HEK293 (cell line): Measurements from ENCODE around the gene ALOXE3.

Source experiments
- TF ChIP-seq, protein P1 (sequence below): fragments of 450-650 bp; formaldehyde crosslinking; IDR thresholded peaks from 2 replicates; pipeline ENCODE4 v1.5.1; 2016; ENCODE audit warnings: missing biosample characterization, missing genetic modification characterization
- TF ChIP-seq, protein P2 (sequence below): fragments of 450-650 bp; formaldehyde crosslinking; conservative IDR thresholded peaks from 2 replicates; pipeline ENCODE4 v1.5.1; 2016; ENCODE audit warnings: low read depth, missing biosample characterization, missing genetic modification characterization

DNA sequence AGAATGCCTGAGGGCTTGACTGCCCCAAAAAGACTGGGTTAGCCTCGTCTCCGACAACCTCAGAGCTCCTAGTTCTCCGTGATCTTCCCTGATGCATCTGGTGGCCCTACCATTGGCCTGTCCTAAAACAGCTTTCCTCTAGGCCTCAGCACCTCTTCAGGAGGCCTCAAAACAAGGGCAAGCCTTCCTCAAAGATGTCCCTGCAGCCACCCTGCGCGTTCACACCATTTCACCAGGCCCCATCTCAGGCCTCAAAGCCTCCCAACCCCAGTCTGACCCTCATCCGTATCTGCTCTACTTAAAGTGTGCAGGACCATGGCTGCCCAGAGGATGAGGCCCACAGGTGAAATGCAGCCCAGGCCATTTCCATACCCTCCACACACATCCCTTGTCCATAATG lies 7.4 kb downstream of the ALOXE3 start:
- TF ChIP-seq, protein P1, sequence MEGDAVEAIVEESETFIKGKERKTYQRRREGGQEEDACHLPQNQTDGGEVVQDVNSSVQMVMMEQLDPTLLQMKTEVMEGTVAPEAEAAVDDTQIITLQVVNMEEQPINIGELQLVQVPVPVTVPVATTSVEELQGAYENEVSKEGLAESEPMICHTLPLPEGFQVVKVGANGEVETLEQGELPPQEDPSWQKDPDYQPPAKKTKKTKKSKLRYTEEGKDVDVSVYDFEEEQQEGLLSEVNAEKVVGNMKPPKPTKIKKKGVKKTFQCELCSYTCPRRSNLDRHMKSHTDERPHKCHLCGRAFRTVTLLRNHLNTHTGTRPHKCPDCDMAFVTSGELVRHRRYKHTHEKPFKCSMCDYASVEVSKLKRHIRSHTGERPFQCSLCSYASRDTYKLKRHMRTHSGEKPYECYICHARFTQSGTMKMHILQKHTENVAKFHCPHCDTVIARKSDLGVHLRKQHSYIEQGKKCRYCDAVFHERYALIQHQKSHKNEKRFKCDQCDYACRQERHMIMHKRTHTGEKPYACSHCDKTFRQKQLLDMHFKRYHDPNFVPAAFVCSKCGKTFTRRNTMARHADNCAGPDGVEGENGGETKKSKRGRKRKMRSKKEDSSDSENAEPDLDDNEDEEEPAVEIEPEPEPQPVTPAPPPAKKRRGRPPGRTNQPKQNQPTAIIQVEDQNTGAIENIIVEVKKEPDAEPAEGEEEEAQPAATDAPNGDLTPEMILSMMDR (tag by site-specific recombination): no peak
- TF ChIP-seq, protein P2, sequence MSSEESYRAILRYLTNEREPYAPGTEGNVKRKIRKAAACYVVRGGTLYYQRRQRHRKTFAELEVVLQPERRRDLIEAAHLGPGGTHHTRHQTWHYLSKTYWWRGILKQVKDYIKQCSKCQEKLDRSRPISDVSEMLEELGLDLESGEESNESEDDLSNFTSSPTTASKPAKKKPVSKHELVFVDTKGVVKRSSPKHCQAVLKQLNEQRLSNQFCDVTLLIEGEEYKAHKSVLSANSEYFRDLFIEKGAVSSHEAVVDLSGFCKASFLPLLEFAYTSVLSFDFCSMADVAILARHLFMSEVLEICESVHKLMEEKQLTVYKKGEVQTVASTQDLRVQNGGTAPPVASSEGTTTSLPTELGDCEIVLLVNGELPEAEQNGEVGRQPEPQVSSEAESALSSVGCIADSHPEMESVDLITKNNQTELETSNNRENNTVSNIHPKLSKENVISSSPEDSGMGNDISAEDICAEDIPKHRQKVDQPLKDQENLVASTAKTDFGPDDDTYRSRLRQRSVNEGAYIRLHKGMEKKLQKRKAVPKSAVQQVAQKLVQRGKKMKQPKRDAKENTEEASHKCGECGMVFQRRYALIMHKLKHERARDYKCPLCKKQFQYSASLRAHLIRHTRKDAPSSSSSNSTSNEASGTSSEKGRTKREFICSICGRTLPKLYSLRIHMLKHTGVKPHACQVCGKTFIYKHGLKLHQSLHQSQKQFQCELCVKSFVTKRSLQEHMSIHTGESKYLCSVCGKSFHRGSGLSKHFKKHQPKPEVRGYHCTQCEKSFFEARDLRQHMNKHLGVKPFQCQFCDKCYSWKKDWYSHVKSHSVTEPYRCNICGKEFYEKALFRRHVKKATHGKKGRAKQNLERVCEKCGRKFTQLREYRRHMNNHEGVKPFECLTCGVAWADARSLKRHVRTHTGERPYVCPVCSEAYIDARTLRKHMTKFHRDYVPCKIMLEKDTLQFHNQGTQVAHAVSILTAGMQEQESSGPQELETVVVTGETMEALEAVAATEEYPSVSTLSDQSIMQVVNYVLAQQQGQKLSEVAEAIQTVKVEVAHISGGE (tag by site-specific recombination): no peak
